Stimulated activated CD4-positive, alpha-beta T cell treated with anti-CD3 and anti-CD28 coated beads, Interleukin-2, amount 100 ng/mL, for 48 hours (primary cell): ENCODE measurements around the gene SLC11A1.
A peak's percentile ranks its signal among the peaks of the same experiment; 100 is the strongest.

ENCODE experiments used
- DNase-seq, 2 donors: peaks; one replicate each; pipeline ENCODE4 v3.0.0-alpha.2; 2020

The SLC11A1 gene

GRCh38 chr2:218367415-218368149, 14.5 kb upstream of the SLC11A1 start:
- peak; percentile 56 to 62 for DNase-seq

GRCh38 chr2:218368150-218368528, 13.9 kb upstream of the SLC11A1 start:
- DNase-seq: no peak

GRCh38 chr2:218368621-218369153, 13.4 kb upstream of the SLC11A1 start:
- DNase-seq: no peak

- DNase-seq: no peak
Measured at GRCh38 chr2:218369330-218369729, 12.7 kb upstream of the SLC11A1 start.

- DNase-seq: no peak
Measured at GRCh38 chr2:218370410-218371063, 11.5 kb upstream of the SLC11A1 start.

- DNase-seq: no peak
Measured at GRCh38 chr2:218371983-218372350, 10.1 kb upstream of the SLC11A1 start.

GRCh38 chr2:218374795-218375194, 7.3 kb upstream of the SLC11A1 start:
- no peak for DNase-seq

GRCh38 chr2:218375212-218375611, 6.9 kb upstream of the SLC11A1 start:
- no peak for DNase-seq

GRCh38 chr2:218378053-218378452, 4.0 kb upstream of the SLC11A1 start:
- DNase-seq: no peak

- DNase-seq: no peak
Measured at GRCh38 chr2:218382785-218383184, 712 bp downstream of the SLC11A1 start.

- DNase-seq: no peak
Measured at GRCh38 chr2:218383892-218384519, 1.9 kb downstream of the SLC11A1 start.

GRCh38 chr2:218384975-218385374, 2.9 kb downstream of the SLC11A1 start:
- DNase-seq: no peak

GRCh38 chr2:218386505-218387368, 4.7 kb downstream of the SLC11A1 start:
- DNase-seq: no peak

- DNase-seq: no peak
Measured at GRCh38 chr2:218387369-218388194, 5.5 kb downstream of the SLC11A1 start.

- no peak for DNase-seq
Measured at GRCh38 chr2:218389333-218390150, 7.5 kb downstream of the SLC11A1 start.

- no peak for DNase-seq
Measured at GRCh38 chr2:218391202-218391601, 9.1 kb downstream of the SLC11A1 start.

- DNase-seq: no peak
Measured at GRCh38 chr2:218392459-218392858, 10.4 kb downstream of the SLC11A1 start.

GRCh38 chr2:218392891-218393462, 10.9 kb downstream of the SLC11A1 start:
- no peak for DNase-seq

- no peak for DNase-seq
Measured at GRCh38 chr2:218393750-218394290, 11.7 kb downstream of the SLC11A1 start.

- DNase-seq: no peak
Measured at GRCh38 chr2:218394298-218395089, 12.4 kb downstream of the SLC11A1 start.
